K562 (cell line): Measurements from ENCODE around the gene SH3PXD2B. TPM values are rescaled to one million over a fixed set of nuclear protein-coding genes. Genes with fewer than 3 reads are reported as not detected.

Experiments used
- ATAC-seq: fragments of 200-7000 bp; cut with Tn5 transposase; 3 replicates; pipeline ENCODE4 v1.9.1; 2020; ENCODE audit warnings: moderate library complexity
- BruUV-seq: library from RNA; stranded (reverse); fragments of 400-500 nt; replicated peaks from 2 replicates; lab custom pipeline; 2021; lab: Mats Ljungman, UMichigan
- CTCF ChIA-PET: fragments of 300-600 bp; formaldehyde crosslinking; extraction: SDS; loops from one replicate; lab custom pipeline; 2021; ENCODE audit warnings: low intra/inter-chr PET ratio; lab: Yijun Ruan, JAX
- POLR2A ChIA-PET: fragments of 300-600, 350-650 bp; sonication (Branson Sonifier 250); formaldehyde crosslinking; extraction: SDS; loops from one replicate; lab custom pipeline; 2021; ENCODE audit warnings: antibody characterized with exemption, inconsistent platforms; lab: Yijun Ruan, JAX
- DNase-seq, 4 experiments: peaks; one replicate each; pipeline versions ENCODE4 v3.0.0 to v3.0.0-alpha.2; 2011 to 2018; ENCODE audit warnings: low spot score in 3 of 4, mixed read lengths in 3 of 4; ENCODE audit errors: extremely low read depth in 1 of 4
- FAIRE-seq: peaks from 2 replicates; lab custom pipeline; 2011; peaks lifted over from hg19 to GRCh38; lab: Jason Lieb, UNC
- H2AFZ ChIP-seq: 2 replicates; pipeline ENCODE4 v1.6.0; 2011; ENCODE audit warnings: low read depth, low read length, control low read depth, inconsistent platforms
- H3K27ac ChIP-seq: fragments of 200-600 bp; 3 replicates; pipeline ENCODE4 v1.8.0; 2011; ENCODE audit warnings: low read depth, mild to moderate bottlenecking, control low read depth, inconsistent platforms, low read length, moderate library complexity, mixed read lengths; ENCODE audit errors: extremely low read depth
- H3K27me3 ChIP-seq, 2 experiments: fragments of 300-600 bp in 1 of 2; 2 replicates in 1 of 2; 3 replicates in 1 of 2; pipeline versions ENCODE4 v1.6.0 to v1.8.0; 2011; ENCODE audit warnings: inconsistent platforms in 2 of 2, low read length in 2 of 2, mild to moderate bottlenecking in 1 of 2, mixed read lengths in 1 of 2, moderate library complexity in 1 of 2; ENCODE audit not compliant: control insufficient read depth in 2 of 2, insufficient read depth in 2 of 2
- H3K36me3 ChIP-seq: fragments of 300-600 bp; 3 replicates; pipeline ENCODE4 v1.8.0; 2011; ENCODE audit warnings: mild to moderate bottlenecking, low read length, inconsistent platforms; ENCODE audit not compliant: control insufficient read depth, insufficient read depth
- H3K4me1 ChIP-seq, 2 experiments: fragments of 200-600 bp in 1 of 2; replicated peaks in 1 of 2; 2 replicates in 1 of 2; 3 replicates in 1 of 2; pipeline versions ENCODE4 v1.5.1 to v1.8.0; 2011; ENCODE audit warnings: inconsistent platforms in 2 of 2, low read length in 2 of 2, mild to moderate bottlenecking in 1 of 2, mixed read lengths in 1 of 2, moderate library complexity in 1 of 2; ENCODE audit not compliant: control insufficient read depth in 2 of 2, insufficient read depth in 2 of 2
- H3K4me2 ChIP-seq: 2 replicates; pipeline ENCODE4 v1.6.1; 2011; ENCODE audit warnings: low read length, control low read depth, inconsistent platforms, mixed read lengths; ENCODE audit not compliant: insufficient read depth
- H3K4me3 ChIP-seq: fragments of 200-600 bp; sonication (generic), shearing (Covaris generic); 2 replicates; pipeline ENCODE4 v1.5.1; 2016; ENCODE audit warnings: control low read depth, inconsistent platforms
- H3K79me2 ChIP-seq: fragments of 200-600 bp; 3 replicates; pipeline ENCODE4 v1.8.0; 2011; ENCODE audit warnings: low read length, inconsistent platforms; ENCODE audit not compliant: control insufficient read depth, insufficient read depth
- H3K9ac ChIP-seq, 2 experiments: 2 replicates each; pipeline versions ENCODE4 v1.6.0 to v1.6.1; 2011; ENCODE audit warnings: low read depth in 2 of 2, low read length in 2 of 2, control low read depth in 1 of 2, inconsistent platforms in 1 of 2, mild to moderate bottlenecking in 1 of 2, mixed read lengths in 1 of 2; ENCODE audit not compliant: insufficient read depth in 1 of 2
- H3K9me1 ChIP-seq: one replicate; pipeline ENCODE4 v1.6.0; 2011; ENCODE audit warnings: inconsistent platforms, mild to moderate bottlenecking, low read length, moderate library complexity; ENCODE audit not compliant: control insufficient read depth, insufficient read depth
- H3K9me3 ChIP-seq: replicated peaks from 2 replicates; pipeline ENCODE4 v1.5.1; 2011; ENCODE audit warnings: low read depth, low read length, inconsistent platforms; ENCODE audit not compliant: control insufficient read depth, insufficient read depth
- H4K20me1 ChIP-seq: replicated peaks from 2 replicates; pipeline ENCODE4 v1.6.1; 2011; ENCODE audit warnings: low read length, inconsistent platforms, mixed read lengths; ENCODE audit not compliant: control insufficient read depth, insufficient read depth
- ARNT ChIP-seq, 2 experiments: fragments of 450-650 bp; IDR thresholded peaks; 2 replicates each; pipeline ENCODE4 v1.6.1; 2016; ENCODE audit warnings: mild to moderate bottlenecking in 1 of 2
- MTF1 ChIP-seq: fragments of 250-450 bp; sonication (Bioruptor Pico); IDR thresholded peaks from 2 replicates; pipeline ENCODE4 v1.9.0; 2021; ENCODE audit warnings: moderate library complexity, mild to moderate bottlenecking, inconsistent platforms, borderline replicate concordance
- PHB ChIP-seq: fragments of 250-450 bp; sonication (Bioruptor Pico); IDR thresholded peaks from 2 replicates; pipeline ENCODE4 v1.5.0; 2021
- PML ChIP-seq: IDR thresholded peaks from 2 replicates; pipeline ENCODE4 v1.6.1; 2012; ENCODE audit warnings: low read length, inconsistent platforms
- PRPF4 ChIP-seq: fragments of 200-400 bp; formaldehyde crosslinking; IDR thresholded peaks from one replicate; pipeline ENCODE4 v1.6.1; 2017; ENCODE audit warnings: low read length, low read depth, mild to moderate bottlenecking; ENCODE audit not compliant: insufficient read depth, poor library complexity, severe bottlenecking
- ZNF121 ChIP-seq: sonication (generic); formaldehyde crosslinking; conservative IDR thresholded peaks from 2 replicates; pipeline ENCODE4 v1.8.0; 2022; ENCODE audit warnings: missing genetic modification reagents
- WGBS: fragments of 100-300 bp; shearing (Covaris generic); methylation state at CpG from one replicate; pipeline ENCODE4 v1.1.6; 2016; ENCODE audit warnings: low coverage, mixed read lengths; ENCODE audit not compliant: insufficient coverage; ENCODE audit errors: missing lambda C conversion rate; 5-methylcytosine and 5-hydroxymethylcytosine counted together
- in situ Hi-C: fragments of 300-500 bp; cut with MboI; formaldehyde crosslinking; loops from 4 replicates; pipeline ENCODE4 v1.15.0; 2018; ENCODE audit warnings: inconsistent platforms, mixed read lengths
- intact Hi-C: fragments of 100-400 bp; cut with micrococcal nuclease; formaldehyde crosslinking; loops from 2 replicates; pipeline ENCODE4 v1.14.2; 2022
- polyA plus RNA-seq, 8 experiments: library from polyadenylated mRNA; depleted of rRNA in 4 of 8; stranded (reverse) in 5 of 8; unstranded in 3 of 8; fragments of >200 nt; fragmentation: Nextera tagmentation in 2 of 8; fragmentation: Illumina TruSeq in 1 of 8; extraction: Ambion mirVana in 2 of 8; extraction: Trizol in 1 of 8; gene quantifications; 2 replicates each; pipeline versions ENCODE4 v1.2.1 to v1.2.3, GENCODE V29; 2011 to 2014; ENCODE audit warnings: inconsistent platforms in 1 of 8, missing spikeins in 1 of 8
- total RNA-seq, 7 experiments: library from RNA; depleted of rRNA in 6 of 7; stranded (reverse); fragments of >200 nt in 6 of 7; fragmentation: Illumina TruSeq in 2 of 7; extraction: Trizol in 2 of 7; gene quantifications; 2 replicates each; pipeline versions ENCODE4 v1.2.1 to v1.2.3, GENCODE V29; 2011 to 2021; ENCODE audit warnings: low replicate concordance in 1 of 7
- TF ChIP-seq, protein P1 (sequence below), 2 experiments: fragments of 450-650 bp in 1 of 2; sonication (generic) in 1 of 2; formaldehyde crosslinking; conservative IDR thresholded peaks; 2 replicates each; pipeline versions ENCODE4 v1.4.0 to v1.8.1; 2020 to 2022; ENCODE audit warnings: mild to moderate bottlenecking in 1 of 2, missing genetic modification reagents in 1 of 2

The SH3PXD2B gene
- total and polyA plus RNA-seq, 9 of the 15 experiments (the other 6 are each of a cell fraction or from before 2014, with no cell fraction given) = 0.04 to 0.66 (median 0.19) TPM

DNA sequence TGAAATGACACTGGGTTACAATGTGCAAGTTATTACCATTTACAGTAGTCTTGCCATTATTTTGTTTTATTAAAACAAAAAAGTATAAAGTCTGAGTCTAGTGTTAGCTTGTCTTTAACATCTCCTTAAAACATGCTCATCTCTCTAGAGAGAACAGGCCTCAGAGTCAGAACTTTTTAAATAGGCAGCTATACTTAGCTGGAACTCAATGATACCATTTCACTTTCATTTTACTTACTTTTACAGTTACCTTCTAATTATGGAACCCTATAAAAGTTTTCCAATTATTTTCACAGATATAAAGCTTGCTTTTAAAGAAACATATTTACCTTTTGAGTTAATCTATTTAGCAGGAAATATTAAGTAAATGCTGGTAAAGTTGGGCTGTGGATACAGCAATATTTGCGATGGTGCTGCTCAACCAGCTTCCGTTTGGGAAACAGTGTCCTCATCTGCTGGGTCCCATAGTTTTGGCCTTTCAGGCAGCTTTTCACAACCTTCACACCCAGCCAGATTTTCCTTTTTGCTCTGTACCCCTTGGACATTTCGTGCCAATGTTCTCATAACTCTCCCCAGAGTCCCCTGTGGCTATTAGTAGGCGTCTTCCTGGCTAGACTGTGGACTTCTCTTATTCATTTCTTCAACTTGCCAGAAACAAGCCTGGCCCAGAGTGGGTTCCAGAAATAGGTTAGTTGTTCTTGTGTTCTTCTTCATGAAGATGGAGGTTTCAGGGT is 134.4 kb downstream of the SH3PXD2B start:
- Histone ChIP-seq H3K4me1 (no peaks in the 10 kb centered on the region), H2AFZ (no peak overlapping the region), H3K9me1 (no peaks in the 10 kb centered on the region), H3K79me2 (no peaks in the 10 kb centered on the region), H3K27me3 (peaks cover 3 to 26% of the 10 kb centered on the region in 2 experiments; a peak in 4 of 5 replicates), H4K20me1 (no peaks in the 10 kb centered on the region), H3K9me3 (no peaks in the 10 kb centered on the region), H3K27ac (no peak overlapping the region), H3K4me3 (no peak overlapping the region), H3K4me2 (no peak overlapping the region), H3K9ac (no peak overlapping the region), H3K36me3 (no peaks in the 10 kb centered on the region)
- intact Hi-C loops = no loop called here
- DNase-seq = no peak
- no TSS peak for BruUV-seq
- 4% methylated on average over 4 of the region's 4 CpGs for WGBS
- TF ChIP-seq PML (no peak), MTF1 (CRISPR knock-in tag) (no peak), ZNF121 (CRISPR knock-in tag) (no peak), PHB (CRISPR knock-in tag) (no peak), PRPF4 (no peak), ARNT (IDR thresholded peaks at IDR 0.05) (no peak)
- TF ChIP-seq, protein P1, sequence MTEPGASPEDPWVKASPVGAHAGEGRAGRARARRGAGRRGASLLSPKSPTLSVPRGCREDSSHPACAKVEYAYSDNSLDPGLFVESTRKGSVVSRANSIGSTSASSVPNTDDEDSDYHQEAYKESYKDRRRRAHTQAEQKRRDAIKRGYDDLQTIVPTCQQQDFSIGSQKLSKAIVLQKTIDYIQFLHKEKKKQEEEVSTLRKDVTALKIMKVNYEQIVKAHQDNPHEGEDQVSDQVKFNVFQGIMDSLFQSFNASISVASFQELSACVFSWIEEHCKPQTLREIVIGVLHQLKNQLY (CRISPR knock-in tag; conservative IDR thresholded peaks at IDR 0.05) = no peak
- in situ Hi-C loops = no loop called here
- no peak for ATAC-seq
- POLR2A ChIA-PET = interaction anchor here (0.7 kb wide), 1 partner anchor 9 kb away, joined by 3 read pairs; no protein-coding TSS in a partner anchor
- CTCF ChIA-PET = no interaction called here
- FAIRE-seq = no peak
